HepG2 (cell line): ENCODE measurements around the gene ACOT6. TPM values are rescaled to one million over a fixed set of nuclear protein-coding genes. Genes with fewer than 3 reads are reported as not detected.

Experiments
- ADNP ChIP-seq: sonication (generic); formaldehyde crosslinking; IDR thresholded peaks from 2 replicates; pipeline ENCODE4 v1.4.0; 2020; ENCODE audit warnings: missing genetic modification reagents
- PLRG1 ChIP-seq: fragments of 450-650 bp; conservative IDR thresholded peaks from 2 replicates; pipeline ENCODE4 v1.6.1; 2016
- SOX5 ChIP-seq: IDR thresholded peaks from 2 replicates; pipeline ENCODE4 v1.6.1; 2016; ENCODE audit warnings: borderline replicate concordance
- TP53 ChIP-seq: sonication (generic); formaldehyde crosslinking; conservative IDR thresholded peaks from 2 replicates; pipeline ENCODE4 v1.4.0; 2020; ENCODE audit warnings: missing genetic modification reagents
- ZNF136 ChIP-seq: sonication (generic); formaldehyde crosslinking; IDR thresholded peaks from 2 replicates; pipeline ENCODE4 v1.8.1; 2022; ENCODE audit warnings: low read depth, mild to moderate bottlenecking, moderate library complexity, missing genetic modification reagents
- ZNF280B ChIP-seq: sonication (generic); formaldehyde crosslinking; IDR thresholded peaks from 2 replicates; pipeline ENCODE4 v1.5.0; 2020; ENCODE audit warnings: missing genetic modification reagents, mild to moderate bottlenecking, borderline replicate concordance
- ZNF282 ChIP-seq: fragments of 450-650 bp; IDR thresholded peaks from 2 replicates; pipeline ENCODE4 v1.6.1; 2018; ENCODE audit not compliant: partially characterized antibody
- ZNF7 ChIP-seq: IDR thresholded peaks from 2 replicates; pipeline ENCODE4 v1.6.1; 2016; ENCODE audit warnings: missing biosample characterization, missing genetic modification reagents
- ZNF724P ChIP-seq: sonication (generic); formaldehyde crosslinking; IDR thresholded peaks from 2 replicates; pipeline ENCODE4 v1.8.0; 2022; ENCODE audit warnings: missing genetic modification reagents, borderline replicate concordance
- ZSCAN12 ChIP-seq: sonication (generic); formaldehyde crosslinking; IDR thresholded peaks from 2 replicates; pipeline ENCODE4 v1.9.0; 2021; ENCODE audit warnings: mild to moderate bottlenecking, missing genetic modification reagents
- ZSCAN25 ChIP-seq: sonication (generic); formaldehyde crosslinking; IDR thresholded peaks from 2 replicates; pipeline ENCODE4 v1.8.0; 2022; ENCODE audit warnings: mild to moderate bottlenecking, missing genetic modification reagents
- polyA plus RNA-seq, 8 experiments: library from polyadenylated mRNA; depleted of rRNA in 3 of 8; stranded (reverse) in 7 of 8; unstranded in 1 of 8; fragments of >200 nt; fragmentation: Illumina TruSeq in 4 of 8; extraction: Trizol in 4 of 8; gene quantifications; 2 replicates each; pipeline versions ENCODE4 v1.2.1 to v1.2.3, GENCODE V29; 2011 to 2016; ENCODE audit warnings: low read depth in 4 of 8, missing spikeins in 1 of 8, mixed read lengths in 1 of 8; ENCODE audit not compliant: insufficient read depth in 1 of 8
- total RNA-seq, 5 experiments: library from RNA; depleted of rRNA; stranded (reverse); fragments of >200 nt; fragmentation: Illumina TruSeq; extraction: Trizol; gene quantifications; 2 replicates each; pipeline ENCODE4 v1.2.3, GENCODE V29; 2016; ENCODE audit warnings: low read depth in 1 of 5
- TF ChIP-seq, protein P1 (sequence below): sonication (generic); formaldehyde crosslinking; IDR thresholded peaks from 2 replicates; pipeline ENCODE4 v1.4.0; 2020; ENCODE audit warnings: missing genetic modification reagents, low read depth, mild to moderate bottlenecking, borderline replicate concordance
- TF ChIP-seq, protein P2 (sequence below): sonication (generic); formaldehyde crosslinking; IDR thresholded peaks from 2 replicates; pipeline ENCODE4 v1.4.0; 2020; ENCODE audit warnings: mild to moderate bottlenecking, missing genetic modification reagents, borderline replicate concordance
- TF ChIP-seq, protein P3 (sequence below): sonication (generic); formaldehyde crosslinking; conservative IDR thresholded peaks from 2 replicates; pipeline ENCODE4 v1.8.1; 2023; ENCODE audit warnings: missing genetic modification reagents
- TF ChIP-seq, protein P4 (sequence below): sonication (generic); formaldehyde crosslinking; IDR thresholded peaks from 2 replicates; pipeline ENCODE4 v1.5.0; 2020; ENCODE audit warnings: mild to moderate bottlenecking, missing genetic modification reagents
- TF ChIP-seq, protein P5 (sequence below): sonication (generic); formaldehyde crosslinking; IDR thresholded peaks from 2 replicates; pipeline ENCODE4 v1.8.0; 2022; ENCODE audit warnings: missing genetic modification reagents, mild to moderate bottlenecking, borderline replicate concordance

The ACOT6 gene
- total and polyA plus RNA-seq, 2 of the 13 experiments (the other 11 are each of a cell fraction or from before 2014, with no cell fraction given) = 0.15 to 0.27 TPM

- TF ChIP-seq, protein P1, sequence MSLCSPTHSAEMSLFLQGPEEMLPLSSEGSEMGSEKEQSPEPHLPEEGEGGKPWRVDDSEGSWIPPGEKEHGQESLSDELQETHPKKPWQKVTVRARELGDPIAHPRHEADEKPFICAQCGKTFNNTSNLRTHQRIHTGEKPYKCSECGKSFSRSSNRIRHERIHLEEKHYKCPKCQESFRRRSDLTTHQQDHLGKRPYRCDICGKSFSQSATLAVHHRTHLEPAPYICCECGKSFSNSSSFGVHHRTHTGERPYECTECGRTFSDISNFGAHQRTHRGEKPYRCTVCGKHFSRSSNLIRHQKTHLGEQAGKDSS (CRISPR knock-in tag) = peak; percentile 57; the same call in 1 of the 2 replicates
- TF ChIP-seq ADNP (CRISPR knock-in tag) (no peak), ZNF282 (no peak), ZNF136 (CRISPR knock-in tag) (no peak), TP53 (CRISPR knock-in tag) (no peak), PLRG1 (no peak), ZNF280B (CRISPR knock-in tag) (no peak), SOX5 (CRISPR knock-in tag) (no peak; the same call in 1 of the 2 replicates), ZNF7 (CRISPR knock-in tag) (no peak), ZSCAN25 (CRISPR knock-in tag) (no peak), ZNF724P (CRISPR knock-in tag) (no peak), ZSCAN12 (CRISPR knock-in tag) (no peak)
- TF ChIP-seq, protein P2, sequence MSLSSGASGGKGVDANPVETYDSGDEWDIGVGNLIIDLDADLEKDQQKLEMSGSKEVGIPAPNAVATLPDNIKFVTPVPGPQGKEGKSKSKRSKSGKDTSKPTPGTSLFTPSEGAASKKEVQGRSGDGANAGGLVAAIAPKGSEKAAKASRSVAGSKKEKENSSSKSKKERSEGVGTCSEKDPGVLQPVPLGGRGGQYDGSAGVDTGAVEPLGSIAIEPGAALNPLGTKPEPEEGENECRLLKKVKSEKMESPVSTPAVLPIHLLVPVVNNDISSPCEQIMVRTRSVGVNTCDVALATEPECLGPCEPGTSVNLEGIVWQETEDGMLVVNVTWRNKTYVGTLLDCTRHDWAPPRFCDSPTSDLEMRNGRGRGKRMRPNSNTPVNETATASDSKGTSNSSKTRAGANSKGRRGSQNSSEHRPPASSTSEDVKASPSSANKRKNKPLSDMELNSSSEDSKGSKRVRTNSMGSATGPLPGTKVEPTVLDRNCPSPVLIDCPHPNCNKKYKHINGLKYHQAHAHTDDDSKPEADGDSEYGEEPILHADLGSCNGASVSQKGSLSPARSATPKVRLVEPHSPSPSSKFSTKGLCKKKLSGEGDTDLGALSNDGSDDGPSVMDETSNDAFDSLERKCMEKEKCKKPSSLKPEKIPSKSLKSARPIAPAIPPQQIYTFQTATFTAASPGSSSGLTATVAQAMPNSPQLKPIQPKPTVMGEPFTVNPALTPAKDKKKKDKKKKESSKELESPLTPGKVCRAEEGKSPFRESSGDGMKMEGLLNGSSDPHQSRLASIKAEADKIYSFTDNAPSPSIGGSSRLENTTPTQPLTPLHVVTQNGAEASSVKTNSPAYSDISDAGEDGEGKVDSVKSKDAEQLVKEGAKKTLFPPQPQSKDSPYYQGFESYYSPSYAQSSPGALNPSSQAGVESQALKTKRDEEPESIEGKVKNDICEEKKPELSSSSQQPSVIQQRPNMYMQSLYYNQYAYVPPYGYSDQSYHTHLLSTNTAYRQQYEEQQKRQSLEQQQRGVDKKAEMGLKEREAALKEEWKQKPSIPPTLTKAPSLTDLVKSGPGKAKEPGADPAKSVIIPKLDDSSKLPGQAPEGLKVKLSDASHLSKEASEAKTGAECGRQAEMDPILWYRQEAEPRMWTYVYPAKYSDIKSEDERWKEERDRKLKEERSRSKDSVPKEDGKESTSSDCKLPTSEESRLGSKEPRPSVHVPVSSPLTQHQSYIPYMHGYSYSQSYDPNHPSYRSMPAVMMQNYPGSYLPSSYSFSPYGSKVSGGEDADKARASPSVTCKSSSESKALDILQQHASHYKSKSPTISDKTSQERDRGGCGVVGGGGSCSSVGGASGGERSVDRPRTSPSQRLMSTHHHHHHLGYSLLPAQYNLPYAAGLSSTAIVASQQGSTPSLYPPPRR (CRISPR knock-in tag) = no peak
- TF ChIP-seq, protein P3, sequence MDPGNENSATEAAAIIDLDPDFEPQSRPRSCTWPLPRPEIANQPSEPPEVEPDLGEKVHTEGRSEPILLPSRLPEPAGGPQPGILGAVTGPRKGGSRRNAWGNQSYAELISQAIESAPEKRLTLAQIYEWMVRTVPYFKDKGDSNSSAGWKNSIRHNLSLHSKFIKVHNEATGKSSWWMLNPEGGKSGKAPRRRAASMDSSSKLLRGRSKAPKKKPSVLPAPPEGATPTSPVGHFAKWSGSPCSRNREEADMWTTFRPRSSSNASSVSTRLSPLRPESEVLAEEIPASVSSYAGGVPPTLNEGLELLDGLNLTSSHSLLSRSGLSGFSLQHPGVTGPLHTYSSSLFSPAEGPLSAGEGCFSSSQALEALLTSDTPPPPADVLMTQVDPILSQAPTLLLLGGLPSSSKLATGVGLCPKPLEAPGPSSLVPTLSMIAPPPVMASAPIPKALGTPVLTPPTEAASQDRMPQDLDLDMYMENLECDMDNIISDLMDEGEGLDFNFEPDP (CRISPR knock-in tag) = 0 out of 2 replicates have a peak, but pooled peaks have one; percentile 78
- TF ChIP-seq, protein P4, sequence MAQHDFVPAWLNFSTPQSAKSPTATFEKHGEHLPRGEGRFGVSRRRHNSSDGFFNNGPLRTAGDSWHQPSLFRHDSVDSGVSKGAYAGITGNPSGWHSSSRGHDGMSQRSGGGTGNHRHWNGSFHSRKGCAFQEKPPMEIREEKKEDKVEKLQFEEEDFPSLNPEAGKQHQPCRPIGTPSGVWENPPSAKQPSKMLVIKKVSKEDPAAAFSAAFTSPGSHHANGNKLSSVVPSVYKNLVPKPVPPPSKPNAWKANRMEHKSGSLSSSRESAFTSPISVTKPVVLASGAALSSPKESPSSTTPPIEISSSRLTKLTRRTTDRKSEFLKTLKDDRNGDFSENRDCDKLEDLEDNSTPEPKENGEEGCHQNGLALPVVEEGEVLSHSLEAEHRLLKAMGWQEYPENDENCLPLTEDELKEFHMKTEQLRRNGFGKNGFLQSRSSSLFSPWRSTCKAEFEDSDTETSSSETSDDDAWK (CRISPR knock-in tag) = no peak
- TF ChIP-seq, protein P5, sequence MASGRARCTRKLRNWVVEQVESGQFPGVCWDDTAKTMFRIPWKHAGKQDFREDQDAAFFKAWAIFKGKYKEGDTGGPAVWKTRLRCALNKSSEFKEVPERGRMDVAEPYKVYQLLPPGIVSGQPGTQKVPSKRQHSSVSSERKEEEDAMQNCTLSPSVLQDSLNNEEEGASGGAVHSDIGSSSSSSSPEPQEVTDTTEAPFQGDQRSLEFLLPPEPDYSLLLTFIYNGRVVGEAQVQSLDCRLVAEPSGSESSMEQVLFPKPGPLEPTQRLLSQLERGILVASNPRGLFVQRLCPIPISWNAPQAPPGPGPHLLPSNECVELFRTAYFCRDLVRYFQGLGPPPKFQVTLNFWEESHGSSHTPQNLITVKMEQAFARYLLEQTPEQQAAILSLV = no peak
These were observed at the start of gene ACOT6 (continued) for GRCh38 chr14:73612339-73613045.
